Retinal pigment epithelial cell (primary cell): Measurements from ENCODE around the gene SPACA6.

Experiments
- DNase-seq: peaks from one replicate; pipeline ENCODE4 v3.0.0-alpha.2; 2010; ENCODE audit warnings: low read depth
- H3K4me3 ChIP-seq: 2 replicates; pipeline ENCODE4 v1.5.1; 2011; ENCODE audit warnings: mild to moderate bottlenecking, low read length, control low read depth, moderate library complexity
- CTCF ChIP-seq: conservative IDR thresholded peaks from 2 replicates; pipeline ENCODE4 v1.5.1; 2011; ENCODE audit warnings: low read depth, low read length, control low read depth, inconsistent platforms

SPACA6 gene

GRCh38 chr19:51699170-51699569 is 6.0 kb downstream of the SPACA6 start:
- DNase-seq: no peak
- H3K4me3 ChIP-seq: no peak overlapping the region
- TF ChIP-seq CTCF: no peak

- no peak for DNase-seq
- no peak overlapping the region for H3K4me3 ChIP-seq
- TF ChIP-seq CTCF: no peak
Measured at GRCh38 chr19:51701468-51702100, 8.5 kb downstream of the SPACA6 start.

GRCh38 chr19:51702103-51702824 is 9.1 kb downstream of the SPACA6 start:
- H3K4me3 ChIP-seq: no peak overlapping the region
- no peak for TF ChIP-seq CTCF
- peak; percentile 35 for DNase-seq

GRCh38 chr19:51702825-51703574 is 9.9 kb downstream of the SPACA6 start:
- no peak for TF ChIP-seq CTCF
- H3K4me3 ChIP-seq: no peak overlapping the region
- DNase-seq: no peak

GRCh38 chr19:51703575-51704515 is 10.7 kb downstream of the SPACA6 start:
- peak overlapping the region; percentile 71 for H3K4me3 ChIP-seq
- peak; percentile 74 for DNase-seq
- TF ChIP-seq CTCF: peak; percentile 45

GRCh38 chr19:51704626-51705025 is 11.5 kb downstream of the SPACA6 start:
- DNase-seq: no peak
- no peak for TF ChIP-seq CTCF
- peak overlapping the region; percentile 71 for H3K4me3 ChIP-seq
